BE2C (cell line): ENCODE measurements around the gene SEC16A.

ENCODE experiments used
- DNase-seq: peaks from one replicate; pipeline ENCODE4 v3.0.0-alpha.2; 2020
- H3K27me3 ChIP-seq: fragments of 250-450 bp; sonication (Bioruptor Pico); 2 replicates; pipeline ENCODE4 v1.5.1; 2020; ENCODE audit warnings: mild to moderate bottlenecking
- H3K36me3 ChIP-seq: fragments of 250-450 bp; sonication (Bioruptor Pico); 2 replicates; pipeline ENCODE4 v1.5.1; 2020; ENCODE audit warnings: mild to moderate bottlenecking
- H3K4me1 ChIP-seq: fragments of 250-450 bp; sonication (Bioruptor Pico); 2 replicates; pipeline ENCODE4 v1.5.1; 2020
- H3K4me3 ChIP-seq: 2 replicates; pipeline ENCODE4 v1.5.1; 2011; ENCODE audit warnings: low read depth, low read length
- H3K9me3 ChIP-seq: fragments of 250-450 bp; sonication (Bioruptor Pico); 2 replicates; pipeline ENCODE4 v1.5.1; 2020
- TF ChIP-seq, protein P1 (sequence below): IDR thresholded peaks from 2 replicates; pipeline ENCODE4 v1.5.1; 2012; ENCODE audit warnings: mild to moderate bottlenecking, low read depth, low read length

The SEC16A gene

DNA sequence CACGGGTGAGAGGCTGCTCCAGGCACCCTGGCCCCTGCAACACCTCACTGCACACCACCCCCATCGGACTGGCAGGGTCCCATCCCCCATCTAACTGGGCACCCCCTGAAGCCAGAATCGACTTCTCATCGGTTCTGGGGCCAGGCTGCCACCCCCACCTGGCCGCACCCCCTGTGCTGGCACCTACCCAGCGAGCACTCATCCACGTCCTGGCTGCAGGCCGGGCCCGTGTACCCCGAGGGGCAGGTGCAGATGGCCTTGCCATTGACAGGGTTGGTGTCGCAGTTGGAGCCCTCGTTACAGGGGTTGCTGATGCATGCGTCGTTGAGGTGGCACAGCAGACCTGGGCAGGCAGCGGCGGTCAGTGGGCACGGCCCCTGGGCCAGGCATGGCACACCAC is 35.1 kb upstream of the SEC16A start:
- no peaks in the 10 kb centered on the region for H3K27me3 ChIP-seq
- no peaks in the 10 kb centered on the region for H3K36me3 ChIP-seq
- H3K4me1 ChIP-seq, result no peaks in the 10 kb centered on the region; the same call in 1 of the 2 replicates
- DNase-seq, result no peak
- no peaks in the 10 kb centered on the region for H3K9me3 ChIP-seq
- no peak overlapping the region for H3K4me3 ChIP-seq
- TF ChIP-seq, protein P1, sequence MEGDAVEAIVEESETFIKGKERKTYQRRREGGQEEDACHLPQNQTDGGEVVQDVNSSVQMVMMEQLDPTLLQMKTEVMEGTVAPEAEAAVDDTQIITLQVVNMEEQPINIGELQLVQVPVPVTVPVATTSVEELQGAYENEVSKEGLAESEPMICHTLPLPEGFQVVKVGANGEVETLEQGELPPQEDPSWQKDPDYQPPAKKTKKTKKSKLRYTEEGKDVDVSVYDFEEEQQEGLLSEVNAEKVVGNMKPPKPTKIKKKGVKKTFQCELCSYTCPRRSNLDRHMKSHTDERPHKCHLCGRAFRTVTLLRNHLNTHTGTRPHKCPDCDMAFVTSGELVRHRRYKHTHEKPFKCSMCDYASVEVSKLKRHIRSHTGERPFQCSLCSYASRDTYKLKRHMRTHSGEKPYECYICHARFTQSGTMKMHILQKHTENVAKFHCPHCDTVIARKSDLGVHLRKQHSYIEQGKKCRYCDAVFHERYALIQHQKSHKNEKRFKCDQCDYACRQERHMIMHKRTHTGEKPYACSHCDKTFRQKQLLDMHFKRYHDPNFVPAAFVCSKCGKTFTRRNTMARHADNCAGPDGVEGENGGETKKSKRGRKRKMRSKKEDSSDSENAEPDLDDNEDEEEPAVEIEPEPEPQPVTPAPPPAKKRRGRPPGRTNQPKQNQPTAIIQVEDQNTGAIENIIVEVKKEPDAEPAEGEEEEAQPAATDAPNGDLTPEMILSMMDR, result no peak

DNA sequence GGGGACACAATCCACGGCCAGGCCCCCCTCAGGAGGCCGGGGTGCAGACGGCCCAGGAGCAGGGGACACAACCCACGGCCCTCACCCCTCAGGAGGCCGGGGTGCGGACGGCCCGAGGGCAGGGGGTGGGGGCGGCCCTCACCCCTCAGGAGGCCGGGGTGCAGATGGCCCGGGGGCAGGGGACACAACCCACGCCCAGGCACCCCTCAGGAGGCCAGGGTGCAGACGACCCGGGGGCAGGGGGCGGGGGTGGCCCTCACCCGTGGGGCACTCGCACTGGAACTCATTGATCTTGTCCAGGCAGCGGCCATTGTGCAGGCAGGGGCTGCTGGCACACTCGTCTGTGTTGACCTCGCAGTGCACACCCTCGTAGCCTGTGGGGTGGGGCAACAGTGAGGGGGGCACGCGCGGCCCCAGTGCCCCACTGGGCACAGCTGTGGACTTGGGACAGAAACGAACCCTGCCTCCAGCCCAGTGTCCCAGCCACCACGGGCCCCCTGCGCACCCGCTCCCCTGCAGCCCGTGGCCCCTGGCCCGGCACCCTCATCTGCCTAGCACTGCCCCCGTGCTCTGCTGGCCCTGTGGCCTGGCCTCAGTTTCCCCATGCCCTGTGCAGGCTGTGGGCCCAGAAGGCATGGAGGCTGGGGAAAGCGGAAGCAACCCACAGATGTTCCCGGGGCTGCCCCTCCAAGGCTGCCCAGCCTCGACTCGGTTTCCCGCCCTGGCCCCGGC is 34.3 kb upstream of the SEC16A start:
- Histone ChIP-seq H3K4me3 (no peak overlapping the region), H3K27me3 (no peaks in the 10 kb centered on the region), H3K4me1 (no peaks in the 10 kb centered on the region; the same call in 1 of the 2 replicates), H3K9me3 (no peaks in the 10 kb centered on the region), H3K36me3 (no peaks in the 10 kb centered on the region)
- DNase-seq, result no peak
- TF ChIP-seq, protein P1, result no peak

DNA sequence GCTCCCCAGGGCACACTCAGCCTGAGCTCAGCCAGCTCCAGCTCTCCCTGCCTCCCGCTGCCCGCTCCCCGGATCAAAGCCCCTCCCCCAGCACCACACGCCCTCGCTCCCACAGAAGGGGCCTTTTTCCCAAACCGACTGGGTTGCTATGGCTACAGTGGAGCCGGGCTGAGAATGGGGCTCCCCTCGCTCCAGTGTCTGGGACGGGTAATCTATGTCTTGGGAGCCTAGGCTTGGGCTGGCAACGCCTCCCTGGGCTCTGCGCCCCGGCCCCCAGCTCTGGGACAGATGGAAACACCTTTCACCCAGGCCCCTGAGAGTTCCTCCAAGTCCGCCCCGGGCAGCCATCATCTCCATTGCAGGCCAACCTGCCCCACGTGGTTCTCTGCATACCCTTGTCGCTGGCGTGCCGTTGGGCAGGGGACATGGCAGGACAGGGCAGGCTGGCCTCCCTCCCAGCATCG is 33.4 kb upstream of the SEC16A start:
- Histone ChIP-seq H3K36me3 (no peaks in the 10 kb centered on the region), H3K4me1 (peaks cover 5% of the 10 kb centered on the region), H3K9me3 (no peaks in the 10 kb centered on the region), H3K27me3 (no peaks in the 10 kb centered on the region), H3K4me3 (no peak overlapping the region)
- TF ChIP-seq, protein P1, result no peak
- no peak for DNase-seq

DNA sequence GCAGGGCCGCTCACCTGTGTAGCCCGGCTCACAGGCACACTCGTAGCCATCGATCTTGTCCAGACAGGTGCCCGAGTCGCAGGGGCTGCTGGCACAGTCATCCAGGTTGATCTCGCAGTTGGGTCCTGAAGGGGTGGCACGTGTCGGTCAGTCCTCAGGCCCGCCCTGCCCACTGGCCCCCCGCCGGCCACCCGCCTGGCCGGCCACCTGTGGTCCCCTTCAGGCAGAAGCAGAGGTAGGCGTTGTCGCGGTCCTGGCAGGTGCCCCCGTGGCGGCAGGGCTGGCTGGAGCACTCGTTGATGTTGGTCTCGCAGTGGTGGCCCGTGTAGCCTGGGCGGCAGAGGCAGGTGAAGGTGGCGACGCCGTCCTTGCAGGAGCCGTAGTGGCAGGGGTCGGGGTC is 32.4 kb upstream of the SEC16A start:
- H3K9me3 ChIP-seq, result no peaks in the 10 kb centered on the region
- DNase-seq, result no peak
- H3K4me1 ChIP-seq, result peaks cover 5% of the 10 kb centered on the region
- H3K36me3 ChIP-seq, result no peaks in the 10 kb centered on the region
- TF ChIP-seq, protein P1, result no peak
- H3K27me3 ChIP-seq, result no peaks in the 10 kb centered on the region
- H3K4me3 ChIP-seq, result no peak overlapping the region

DNA sequence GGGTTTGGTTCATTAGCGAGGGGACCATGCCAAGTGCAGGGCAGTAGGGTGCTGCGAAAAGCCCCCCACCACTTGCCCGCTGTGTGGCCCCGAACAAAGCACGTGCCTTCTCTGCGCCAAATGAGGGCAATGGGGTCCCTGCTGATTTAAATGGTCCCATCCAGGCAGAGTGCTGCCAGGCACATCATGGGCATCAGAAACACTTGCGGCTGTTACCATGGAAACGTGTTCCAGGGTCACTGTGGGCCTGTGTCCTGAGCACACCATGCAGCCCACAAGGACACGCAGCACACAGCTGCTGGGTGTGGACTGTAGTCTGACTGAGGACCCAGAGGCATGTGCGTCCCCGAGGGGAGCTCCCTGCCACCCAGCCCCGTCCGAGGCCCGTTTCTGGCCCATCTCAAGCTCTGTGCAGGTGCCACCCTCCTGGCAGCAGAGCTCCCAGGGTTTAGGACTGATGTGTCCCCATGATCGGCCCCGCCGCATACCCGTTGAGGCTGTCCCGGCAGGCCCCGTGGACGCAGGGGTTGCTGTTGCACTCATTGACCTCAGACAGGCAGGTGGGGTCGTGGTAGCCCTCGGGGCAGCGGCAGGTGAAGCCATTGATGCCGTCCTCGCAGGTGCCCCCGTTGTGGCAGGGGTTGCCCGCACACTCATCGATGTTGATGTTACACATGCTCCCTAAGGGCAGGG is 31.3 kb upstream of the SEC16A start:
- no peak overlapping the region for H3K4me3 ChIP-seq
- no peak for DNase-seq
- H3K4me1 ChIP-seq, result peaks cover 5% of the 10 kb centered on the region
- TF ChIP-seq, protein P1, result no peak
- no peaks in the 10 kb centered on the region for H3K27me3 ChIP-seq
- H3K9me3 ChIP-seq, result no peaks in the 10 kb centered on the region
- no peaks in the 10 kb centered on the region for H3K36me3 ChIP-seq

DNA sequence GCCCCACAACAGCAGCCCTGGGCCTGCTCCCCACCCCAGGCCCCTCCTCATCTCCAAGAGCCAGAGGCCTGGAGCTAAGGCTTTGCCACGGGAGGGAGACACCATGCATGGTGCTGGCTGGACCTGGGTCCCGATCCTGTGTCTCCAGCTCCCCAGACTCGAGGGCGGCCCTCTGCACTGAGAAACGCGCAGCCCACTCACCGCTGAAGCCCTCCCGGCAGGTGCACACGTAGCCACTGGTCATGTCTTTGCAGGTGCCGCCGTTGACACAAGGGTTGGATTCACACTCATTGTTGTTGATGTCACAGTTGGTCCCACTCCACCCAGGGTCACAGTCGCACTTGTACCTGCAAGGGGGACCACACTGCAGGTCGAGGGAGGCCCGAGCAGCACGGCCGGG is 30.4 kb upstream of the SEC16A start:
- Histone ChIP-seq H3K9me3 (no peaks in the 10 kb centered on the region), H3K27me3 (no peaks in the 10 kb centered on the region), H3K36me3 (no peaks in the 10 kb centered on the region), H3K4me3 (no peak overlapping the region), H3K4me1 (peaks cover 5% of the 10 kb centered on the region)
- DNase-seq, result no peak
- TF ChIP-seq, protein P1, result no peak
